Uterus (tissue), 4 donors: ENCODE results near the gene UBR7. TPM values are rescaled to one million over a fixed set of nuclear protein-coding genes. Genes with fewer than 3 reads are reported as not detected.
"Not testable (repeated sequence)": the region's sequence is repeated elsewhere in the genome, so short reads cannot be mapped to it uniquely, and the experiment has no call there.

ENCODE experiments used
- DNase-seq, 2 donors: peaks; one replicate each; pipeline ENCODE4 v3.0.0-alpha.2; 2019 to 2020
- H3K27ac ChIP-seq, 2 donors: fragments of 200-600 bp; sonication (generic); 1 replicate in 1 of 2; 2 replicates in 1 of 2; pipeline ENCODE4 v1.5.1; 2016 to 2018
- H3K27me3 ChIP-seq, 2 donors: fragments of 200-600 bp; sonication (generic); one replicate each; pipeline ENCODE4 v1.5.1; 2018 to 2019; ENCODE audit warnings: control low read depth in 1 of 2
- H3K36me3 ChIP-seq, 2 donors: fragments of 200-600 bp; sonication (generic); one replicate each; pipeline ENCODE4 v1.5.1; 2019; ENCODE audit warnings: control low read depth in 1 of 2
- H3K4me1 ChIP-seq, 2 donors: fragments of 200-600 bp; sonication (generic); one replicate each; pipeline ENCODE4 v1.5.1; 2018 to 2019; ENCODE audit warnings: control low read depth in 1 of 2
- H3K4me3 ChIP-seq, 2 donors: fragments of 200-600 bp; sonication (generic); 1 replicate in 1 of 2; 2 replicates in 1 of 2; pipeline ENCODE4 v1.5.1; 2018 to 2019; ENCODE audit warnings: mild to moderate bottlenecking in 1 of 2
- H3K9me3 ChIP-seq, 2 donors: fragments of 200-600 bp; sonication (generic); one replicate each; pipeline ENCODE4 v1.5.1; 2019; ENCODE audit warnings: control low read depth in 1 of 2
- POLR2A ChIP-seq, 2 donors: fragments of 450-650 bp; IDR thresholded peaks; one replicate each; pipeline ENCODE4 v1.6.1; 2016; ENCODE audit warnings: antibody characterized with exemption in 2 of 2, mild to moderate bottlenecking in 1 of 2, moderate library complexity in 1 of 2
- intact Hi-C: fragments of 100-400 bp; cut with DNase I; formaldehyde crosslinking; loops from one replicate; pipeline ENCODE4 v1.15.1; 2023; ENCODE audit warnings: low total_unique reads
- total RNA-seq, 4 donors: library from RNA; depleted of rRNA in 3 of 4; stranded (reverse); fragments of >200 nt in 3 of 4; gene quantifications; one replicate each; pipeline versions ENCODE4 v1.1.0 to v1.2.4, GENCODE V29; 2014 to 2023
- TF ChIP-seq, protein P1 (sequence below), 4 experiments: fragments of 200-600 bp in 2 of 4; fragments of 450-650 bp in 2 of 4; sonication (generic) in 2 of 4; IDR thresholded peaks; one replicate each; pipeline ENCODE4 v1.5.1; 2016 to 2019; ENCODE audit warnings: antibody characterized with exemption in 4 of 4, mild to moderate bottlenecking in 2 of 4, moderate library complexity in 1 of 4
- donor health status: DM: yes; HTN: yes; CAD: no.

Gene UBR7, protein sequence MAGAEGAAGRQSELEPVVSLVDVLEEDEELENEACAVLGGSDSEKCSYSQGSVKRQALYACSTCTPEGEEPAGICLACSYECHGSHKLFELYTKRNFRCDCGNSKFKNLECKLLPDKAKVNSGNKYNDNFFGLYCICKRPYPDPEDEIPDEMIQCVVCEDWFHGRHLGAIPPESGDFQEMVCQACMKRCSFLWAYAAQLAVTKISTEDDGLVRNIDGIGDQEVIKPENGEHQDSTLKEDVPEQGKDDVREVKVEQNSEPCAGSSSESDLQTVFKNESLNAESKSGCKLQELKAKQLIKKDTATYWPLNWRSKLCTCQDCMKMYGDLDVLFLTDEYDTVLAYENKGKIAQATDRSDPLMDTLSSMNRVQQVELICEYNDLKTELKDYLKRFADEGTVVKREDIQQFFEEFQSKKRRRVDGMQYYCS
- total RNA-seq, result 10 to 100 TPM; 15.6 to 55.2 (median 33.1) TPM

DNA sequence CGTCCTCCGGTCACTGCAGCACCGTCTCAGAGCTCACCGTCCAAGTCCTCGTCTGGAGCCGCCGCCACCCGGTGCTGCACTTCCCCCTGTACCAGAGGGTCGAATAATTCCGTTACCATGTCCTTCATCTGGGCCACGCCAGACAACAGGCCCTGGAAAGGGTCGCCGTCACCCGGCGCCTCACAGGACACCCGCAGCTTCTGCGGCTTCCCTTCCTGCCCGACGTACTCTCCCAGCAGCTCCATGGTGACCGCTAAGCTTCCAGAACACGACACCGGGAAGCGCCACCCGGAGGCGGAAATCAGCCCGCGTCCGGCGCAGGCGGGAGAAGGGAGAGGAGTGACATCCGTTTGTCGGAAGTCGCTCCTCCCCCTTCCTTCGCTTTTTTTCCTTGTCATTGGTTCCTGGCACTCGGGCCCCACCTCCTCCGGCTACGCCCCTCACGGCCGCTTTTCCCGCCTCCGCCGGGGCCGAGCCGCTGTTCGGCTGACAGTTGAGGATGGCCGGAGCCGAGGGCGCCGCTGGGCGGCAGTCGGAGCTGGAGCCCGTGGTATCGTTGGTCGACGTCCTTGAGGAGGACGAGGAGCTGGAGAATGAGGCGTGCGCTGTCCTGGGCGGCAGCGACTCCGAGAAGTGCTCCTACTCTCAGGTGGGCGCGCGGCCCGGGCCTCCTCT, at the start of gene UBR7, which contains the start of gene GON7:
Gene UBR7, plus strand, starts transcription at position 464 of the 675 bp plus-strand sequence. Its CDS starts 36 bp downstream, at position 500.
Gene GON7, minus strand, starts transcription at position 273 of the 675 bp plus-strand sequence. Its CDS starts 28 bp downstream, at position 245.
- Histone ChIP-seq H3K36me3 (no peaks in the 10 kb centered on the region), H3K9me3 (no peaks in the 10 kb centered on the region), H3K27me3 (no peaks in the 10 kb centered on the region), H3K27ac (peak within 1 kb of the TSS; percentile 67 to 84), H3K4me3 (peak within 1 kb of the TSS; percentile 77 to 79), H3K4me1 (peaks cover 0 to 5% of the 10 kb centered on the region in 2 donors)
- DNase-seq, result peak; percentile 94
- TF ChIP-seq POLR2A (IDR thresholded peaks at IDR 0.05), result peak; percentile 59 to 61
- TF ChIP-seq, protein P1, sequence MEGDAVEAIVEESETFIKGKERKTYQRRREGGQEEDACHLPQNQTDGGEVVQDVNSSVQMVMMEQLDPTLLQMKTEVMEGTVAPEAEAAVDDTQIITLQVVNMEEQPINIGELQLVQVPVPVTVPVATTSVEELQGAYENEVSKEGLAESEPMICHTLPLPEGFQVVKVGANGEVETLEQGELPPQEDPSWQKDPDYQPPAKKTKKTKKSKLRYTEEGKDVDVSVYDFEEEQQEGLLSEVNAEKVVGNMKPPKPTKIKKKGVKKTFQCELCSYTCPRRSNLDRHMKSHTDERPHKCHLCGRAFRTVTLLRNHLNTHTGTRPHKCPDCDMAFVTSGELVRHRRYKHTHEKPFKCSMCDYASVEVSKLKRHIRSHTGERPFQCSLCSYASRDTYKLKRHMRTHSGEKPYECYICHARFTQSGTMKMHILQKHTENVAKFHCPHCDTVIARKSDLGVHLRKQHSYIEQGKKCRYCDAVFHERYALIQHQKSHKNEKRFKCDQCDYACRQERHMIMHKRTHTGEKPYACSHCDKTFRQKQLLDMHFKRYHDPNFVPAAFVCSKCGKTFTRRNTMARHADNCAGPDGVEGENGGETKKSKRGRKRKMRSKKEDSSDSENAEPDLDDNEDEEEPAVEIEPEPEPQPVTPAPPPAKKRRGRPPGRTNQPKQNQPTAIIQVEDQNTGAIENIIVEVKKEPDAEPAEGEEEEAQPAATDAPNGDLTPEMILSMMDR (IDR thresholded peaks at IDR 0.05), result peak; percentile 23 to 52 (median 40)
- intact Hi-C loops, result no loop called here

DNA sequence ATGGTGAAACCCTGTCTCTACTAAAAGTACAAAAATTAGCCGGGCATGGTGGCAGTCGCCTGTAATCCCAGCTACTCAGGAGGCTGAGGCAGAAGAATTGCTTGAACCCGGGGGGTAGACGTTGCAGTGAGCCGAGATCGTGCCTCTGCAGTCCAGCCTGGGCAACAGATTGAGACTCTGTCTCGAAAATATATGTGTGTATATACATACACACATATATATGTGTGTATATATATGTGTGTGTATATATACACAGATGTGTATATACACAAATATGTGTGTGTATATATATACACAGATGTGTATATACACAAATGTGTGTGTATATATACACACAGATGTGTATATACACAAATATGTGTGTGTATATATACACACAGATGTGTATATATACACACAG, 48.7 kb upstream of the UBR7 start:
- H3K4me1 ChIP-seq, DNase-seq, H3K27me3 ChIP-seq, intact Hi-C loops, H3K36me3 ChIP-seq, H3K27ac ChIP-seq, H3K4me3 ChIP-seq, H3K9me3 ChIP-seq: not testable (repeated sequence)

DNA sequence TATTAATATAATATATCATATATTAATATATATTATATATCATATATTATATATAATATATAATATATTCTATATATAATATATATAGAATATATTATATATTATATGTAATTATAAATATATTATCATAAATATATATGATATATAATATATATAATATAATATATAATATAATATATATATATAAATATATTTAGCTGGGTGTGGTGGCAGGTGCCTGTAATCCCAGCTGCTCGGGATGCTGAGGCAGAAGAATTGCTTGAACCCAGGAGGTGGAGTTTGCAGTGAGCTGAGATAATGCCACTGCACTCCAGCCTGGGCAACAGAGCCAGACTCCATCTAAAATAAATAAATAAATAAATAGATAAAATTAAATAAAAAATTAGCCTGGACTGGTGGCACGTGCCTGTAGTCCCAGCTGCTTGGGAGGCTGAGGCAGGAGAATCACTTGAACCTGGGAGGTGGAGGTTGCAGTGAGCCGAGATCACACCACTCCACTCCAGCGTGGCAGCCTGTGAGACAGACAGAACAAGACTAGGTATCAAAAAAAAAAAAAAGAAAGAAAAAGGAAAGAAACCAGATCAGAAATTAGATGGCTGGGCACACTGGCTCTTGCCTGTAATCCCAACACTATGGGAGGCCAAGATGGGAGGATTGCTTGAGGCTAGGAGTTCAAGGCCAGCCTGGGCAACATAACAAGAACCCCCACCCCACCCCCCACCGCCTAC, 47.3 kb upstream of the UBR7 start:
- H3K27me3 ChIP-seq, H3K27ac ChIP-seq, H3K36me3 ChIP-seq, H3K9me3 ChIP-seq, H3K4me1 ChIP-seq, DNase-seq, intact Hi-C loops, H3K4me3 ChIP-seq: not testable (repeated sequence)

DNA sequence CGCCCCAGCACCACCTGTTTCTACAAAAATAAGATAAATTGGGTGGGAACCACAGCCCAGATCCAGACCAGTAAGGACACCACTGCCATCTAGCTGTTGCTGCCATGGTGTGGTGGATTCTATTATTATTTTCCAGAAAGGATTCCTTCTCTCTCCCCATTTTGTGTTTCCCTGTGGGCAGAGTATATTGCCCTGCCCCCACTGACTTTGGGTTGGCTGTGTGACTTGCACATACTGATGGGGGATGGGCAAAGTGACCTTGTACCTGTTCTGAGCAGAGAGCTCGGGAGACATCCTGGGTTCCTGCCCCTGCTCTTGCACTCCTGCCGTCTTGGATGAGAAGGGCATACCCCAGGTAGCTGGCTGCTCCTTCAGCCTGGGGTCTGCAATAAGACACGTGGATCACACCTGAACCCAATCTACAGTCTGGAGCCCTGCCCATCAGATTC, 46.7 kb upstream of the UBR7 start:
- no peak for DNase-seq
- Histone ChIP-seq H3K36me3 (no peaks in the 10 kb centered on the region), H3K4me3 (no peak overlapping the region), H3K4me1 (no peaks in the 10 kb centered on the region), H3K9me3 (no peaks in the 10 kb centered on the region), H3K27me3 (no peaks in the 10 kb centered on the region), H3K27ac (no peak overlapping the region)
- TF ChIP-seq POLR2A (IDR thresholded peaks at IDR 0.05), result no peak
- TF ChIP-seq, protein P1 (IDR thresholded peaks at IDR 0.05), result peak in 1 of 4 experiments; percentile 8
- intact Hi-C loops, result no loop called here

DNA sequence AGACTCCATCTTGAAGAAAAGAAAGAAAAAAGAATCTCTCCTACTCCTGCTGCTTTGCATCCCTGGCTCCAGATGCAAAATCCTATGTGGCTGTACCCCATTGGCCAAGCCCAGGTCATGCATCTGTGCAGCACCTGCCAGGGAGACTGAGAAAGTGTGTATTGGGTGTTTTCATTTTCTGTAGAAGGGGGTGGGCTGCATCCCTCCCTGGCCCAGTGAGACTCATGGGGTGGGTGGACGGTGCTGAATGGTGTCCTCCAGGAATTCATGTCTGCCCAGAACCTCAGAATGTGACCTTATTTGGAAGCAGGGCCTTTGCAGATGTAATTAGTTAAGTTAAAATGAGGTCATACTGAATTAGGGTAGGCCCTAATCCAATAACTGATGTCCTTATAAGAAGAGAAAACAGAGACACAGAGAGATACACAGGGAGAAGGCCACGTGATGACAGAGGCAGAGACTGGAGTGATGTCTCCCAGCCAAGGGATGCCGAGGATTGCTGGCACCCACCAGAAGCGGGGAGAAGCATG, 45.6 kb upstream of the UBR7 start:
- no peaks in the 10 kb centered on the region for H3K4me1 ChIP-seq
- no peak for TF ChIP-seq POLR2A (IDR thresholded peaks at IDR 0.05)
- TF ChIP-seq, protein P1 (IDR thresholded peaks at IDR 0.05), result no peak
- no peaks in the 10 kb centered on the region for H3K9me3 ChIP-seq
- no peaks in the 10 kb centered on the region for H3K36me3 ChIP-seq
- H3K4me3 ChIP-seq, result no peak overlapping the region
- DNase-seq, result no peak
- intact Hi-C loops, result no loop called here
- no peaks in the 10 kb centered on the region for H3K27me3 ChIP-seq
- no peak overlapping the region for H3K27ac ChIP-seq
